ENCODE measurements around the gene FTL. TPM values are rescaled to one million over a fixed set of nuclear protein-coding genes. Genes with fewer than 3 reads are reported as not detected.
"Not testable (repeated sequence)": the region's sequence is repeated elsewhere in the genome, so short reads cannot be mapped to it uniquely, and the experiment has no call there.

The FTL gene
- total and polyA plus RNA-seq, 12 donors: 450 to 3,518 (median 747) TPM

- Histone ChIP-seq H3K4me3 (no peak overlapping the region), H3K27ac (no peak overlapping the region), H3K36me3 (peaks cover 0 to 79% (median 38%) of the 10 kb centered on the region in 9 donors), H3K9me3 (no peaks in the 10 kb centered on the region), H3K4me1 (no peaks in the 10 kb centered on the region), H3K27me3 (no peaks in the 10 kb centered on the region)
- no peak for TF ChIP-seq CTCF (IDR thresholded peaks at IDR 0.05)
- intact Hi-C loops (cut with DNase I): no loop called here
- WGBS, 2 donors: 88 to 89% methylated on average over 10 of the region's 10 CpGs
- ATAC-seq: peak in 1 of 8 donors; percentile 17
- DNase-seq: no peak
Measured at GRCh38 chr19:48920949-48921348, 44.2 kb upstream of the FTL start.

- peak in 1 of 8 donors; percentile 32 for ATAC-seq
- Histone ChIP-seq H3K4me3 (no peak overlapping the region), H3K4me1 (peaks cover 0 to 7% (median 2%) of the 10 kb centered on the region in 9 donors), H3K27me3 (no peaks in the 10 kb centered on the region), H3K9me3 (no peaks in the 10 kb centered on the region), H3K36me3 (peaks cover 0 to 69% (median 31%) of the 10 kb centered on the region in 9 donors), H3K27ac (no peak overlapping the region)
- 90 to 91% methylated on average over 12 of the region's 12 CpGs for WGBS, 2 donors
- DNase-seq: no peak
- intact Hi-C loops (cut with DNase I): no loop called here
- no peak for TF ChIP-seq CTCF (IDR thresholded peaks at IDR 0.05)
Measured at GRCh38 chr19:48921721-48922500, 43.2 kb upstream of the FTL start.

- no peaks in the 10 kb centered on the region for H3K9me3 ChIP-seq
- H3K4me3 ChIP-seq: no peak overlapping the region
- intact Hi-C loops (cut with DNase I): no loop called here
- no peak overlapping the region for H3K27ac ChIP-seq
- H3K27me3 ChIP-seq: no peaks in the 10 kb centered on the region
- 86% methylated on average over 18 of the region's 18 CpGs for WGBS, 2 donors
- DNase-seq: no peak
- peaks cover 0 to 13% (median 5%) of the 10 kb centered on the region in 9 donors for H3K4me1 ChIP-seq
- H3K36me3 ChIP-seq: peaks cover 0 to 60% (median 25%) of the 10 kb centered on the region in 9 donors
- TF ChIP-seq CTCF (IDR thresholded peaks at IDR 0.05): no peak
- ATAC-seq: peak in 1 of 8 donors; percentile 10
Measured at GRCh38 chr19:48922548-48923490, 42.3 kb upstream of the FTL start.

DNA sequence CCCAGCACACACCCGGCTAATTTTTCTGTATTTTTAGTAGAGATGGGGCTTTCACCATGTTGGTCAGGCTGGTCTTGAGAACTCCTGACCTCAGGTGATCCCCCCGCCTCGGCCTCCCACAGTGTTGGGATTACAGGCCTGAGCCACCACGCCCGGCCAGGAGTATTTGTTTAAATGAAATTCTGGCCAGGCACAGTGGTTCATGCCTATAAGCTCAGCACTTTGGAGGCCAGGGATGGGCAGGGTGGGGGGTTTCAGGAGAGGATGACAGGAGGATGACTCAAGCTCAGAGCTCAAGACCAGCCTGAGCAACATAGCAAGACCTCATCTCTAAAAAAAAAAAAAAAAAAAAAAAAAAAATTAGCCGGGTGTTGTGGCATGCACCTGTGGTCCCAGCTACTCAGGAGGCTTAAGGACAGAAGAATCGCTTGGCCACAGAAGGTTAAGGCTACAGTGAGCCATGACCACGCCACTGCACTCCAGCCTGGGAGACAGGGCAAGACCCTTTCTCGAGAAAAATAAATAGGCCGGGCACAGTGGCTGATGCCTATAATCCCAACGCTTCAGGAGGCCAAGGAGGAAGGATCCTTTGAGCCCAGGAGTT is 39.8 kb upstream of the FTL start:
- ATAC-seq (no peak), DNase-seq (no peak)
- Histone ChIP-seq H3K4me1 (peaks cover 0 to 13% (median 5%) of the 10 kb centered on the region in 9 donors), H3K4me3 (no peak overlapping the region), H3K9me3 (no peaks in the 10 kb centered on the region), H3K36me3 (peaks cover 0 to 35% (median 16%) of the 10 kb centered on the region in 9 donors), H3K27me3 (no peaks in the 10 kb centered on the region), H3K27ac (no peak overlapping the region)
- intact Hi-C loops (cut with DNase I): no loop called here
- TF ChIP-seq CTCF (IDR thresholded peaks at IDR 0.05): no peak
- 88 to 91% methylated on average over 11 of the region's 11 CpGs for WGBS, 2 donors

GRCh38 chr19:48925890-48926289 is 39.2 kb upstream of the FTL start:
- H3K4me3 ChIP-seq; H3K9me3 ChIP-seq; H3K27me3 ChIP-seq; DNase-seq; ATAC-seq; intact Hi-C loops (cut with DNase I): not testable (repeated sequence)
- H3K36me3 ChIP-seq: peaks cover 0 to 29% (median 16%) of the 10 kb centered on the region in 9 donors
- H3K27ac ChIP-seq: peak overlapping the region in 1 of 10 donors; percentile 64
- WGBS, 2 donors: 80 to 94% methylated on average over 8 of the region's 8 CpGs
- H3K4me1 ChIP-seq: peaks cover 0 to 13% (median 5%) of the 10 kb centered on the region in 9 donors
